Neuronal stem cell (in vitro differentiated cells): ENCODE measurements around the gene FKBP10.
A peak's percentile ranks its signal among the peaks of the same experiment; 100 is the strongest.

Experiments
- DNase-seq: peaks from one replicate; pipeline ENCODE4 v3.0.0-alpha.2; 2013; ENCODE audit warnings: low spot score
- H2AFZ ChIP-seq: one replicate; pipeline ENCODE4 v1.6.1; 2013; ENCODE audit warnings: mild to moderate bottlenecking, low read length, inconsistent platforms
- H2AK5ac ChIP-seq: 2 replicates; pipeline ENCODE4 v1.6.1; 2013; ENCODE audit warnings: low read depth, mild to moderate bottlenecking, inconsistent platforms, low read length, moderate library complexity, mixed read lengths
- H2BK120ac ChIP-seq: 2 replicates; pipeline ENCODE4 v1.6.1; 2013; ENCODE audit warnings: low read depth, mild to moderate bottlenecking, inconsistent platforms, low read length, moderate library complexity, mixed read lengths
- H2BK12ac ChIP-seq: one replicate; pipeline ENCODE4 v1.6.1; 2013; ENCODE audit warnings: low read length, inconsistent platforms
- H2BK15ac ChIP-seq: 2 replicates; pipeline ENCODE4 v1.6.1; 2013; ENCODE audit warnings: mild to moderate bottlenecking, low read length, inconsistent platforms, mixed read lengths
- H2BK5ac ChIP-seq: one replicate; pipeline ENCODE4 v1.6.1; 2013; ENCODE audit warnings: inconsistent platforms, mild to moderate bottlenecking, low read length, moderate library complexity
- H3K14ac ChIP-seq: one replicate; pipeline ENCODE4 v1.6.1; 2013; ENCODE audit warnings: low read length, inconsistent platforms
- H3K18ac ChIP-seq: 2 replicates; pipeline ENCODE4 v1.6.1; 2013; ENCODE audit warnings: low read length, inconsistent platforms
- H3K23ac ChIP-seq: 2 replicates; pipeline ENCODE4 v1.6.1; 2013; ENCODE audit warnings: low read depth, mild to moderate bottlenecking, mixed read lengths, low read length, inconsistent platforms; ENCODE audit not compliant: poor library complexity
- H3K27ac ChIP-seq: replicated peaks from 3 replicates; pipeline ENCODE4 v1.5.1; 2013; ENCODE audit warnings: low read length, inconsistent platforms
- H3K27me3 ChIP-seq, 3 experiments: 2 replicates each; pipeline ENCODE4 v1.6.1; 2013; ENCODE audit warnings: low read length in 3 of 3, mild to moderate bottlenecking in 2 of 3, inconsistent platforms in 1 of 3, low read depth in 1 of 3, mixed read lengths in 1 of 3, moderate library complexity in 1 of 3; ENCODE audit not compliant: control insufficient read depth in 3 of 3, insufficient read depth in 3 of 3
- H3K36me3 ChIP-seq, 2 donors: replicated peaks in 1 of 2; 2 replicates each; pipeline ENCODE4 v1.6.1; 2013; ENCODE audit warnings: low read length in 2 of 2; ENCODE audit not compliant: control insufficient read depth in 2 of 2, insufficient read depth in 2 of 2
- H3K4ac ChIP-seq: 2 replicates; pipeline ENCODE4 v1.6.1; 2013; ENCODE audit warnings: inconsistent platforms, mild to moderate bottlenecking, low read length, moderate library complexity
- H3K4me1 ChIP-seq, 2 donors: 1 replicate in 1 of 2; 2 replicates in 1 of 2; pipeline ENCODE4 v1.6.1; 2013; ENCODE audit warnings: low read length in 2 of 2, low read depth in 1 of 2; ENCODE audit not compliant: control insufficient read depth in 2 of 2, insufficient read depth in 1 of 2
- H3K4me2 ChIP-seq: one replicate; pipeline ENCODE4 v1.6.1; 2013; ENCODE audit warnings: mild to moderate bottlenecking, low read length, inconsistent platforms; ENCODE audit not compliant: insufficient read depth, poor library complexity, severe bottlenecking
- H3K4me3 ChIP-seq, 2 donors: 2 replicates each; pipeline ENCODE4 v1.5.1; 2013; ENCODE audit warnings: low read length in 2 of 2, mild to moderate bottlenecking in 2 of 2, inconsistent platforms in 1 of 2, moderate library complexity in 1 of 2
- H3K79me1 ChIP-seq: one replicate; pipeline ENCODE4 v1.6.1; 2013; ENCODE audit warnings: low read depth, mild to moderate bottlenecking, inconsistent platforms, low read length, moderate library complexity
- H3K9ac ChIP-seq: one replicate; pipeline ENCODE4 v1.6.1; 2013; ENCODE audit warnings: mild to moderate bottlenecking, low read depth, low read length, inconsistent platforms; ENCODE audit not compliant: poor library complexity
- H3K9me3 ChIP-seq, 2 donors: replicated peaks in 1 of 2; 2 replicates each; pipeline versions ENCODE3 to v1.6.1; 2013; ENCODE audit warnings: low read length in 2 of 2, mild to moderate bottlenecking in 2 of 2, inconsistent platforms in 1 of 2, low read depth in 1 of 2, mixed read lengths in 1 of 2, moderate library complexity in 1 of 2; ENCODE audit not compliant: control insufficient read depth in 2 of 2, insufficient read depth in 1 of 2
- H4K8ac ChIP-seq: one replicate; pipeline ENCODE4 v1.6.1; 2013; ENCODE audit warnings: low read depth, mild to moderate bottlenecking, inconsistent platforms, low read length, moderate library complexity
- H4K91ac ChIP-seq: one replicate; pipeline ENCODE4 v1.6.1; 2013; ENCODE audit warnings: low read length, low read depth, mild to moderate bottlenecking, inconsistent platforms; ENCODE audit not compliant: poor library complexity
- WGBS, 2 donors: extraction: QIAGEN DNeasy Blood & Tissue Kit; methylation state at CpG; one replicate each; pipeline ENCODE4 v1.1.7; 2013; ENCODE audit warnings: missing lambda C conversion rate in 2 of 2, mixed read lengths in 1 of 2; ENCODE audit not compliant: insufficient read length in 2 of 2, insufficient replicate concordance in 1 of 2; ENCODE audit errors: extremely low coverage in 2 of 2; 5-methylcytosine and 5-hydroxymethylcytosine counted together

FKBP10 gene

DNA sequence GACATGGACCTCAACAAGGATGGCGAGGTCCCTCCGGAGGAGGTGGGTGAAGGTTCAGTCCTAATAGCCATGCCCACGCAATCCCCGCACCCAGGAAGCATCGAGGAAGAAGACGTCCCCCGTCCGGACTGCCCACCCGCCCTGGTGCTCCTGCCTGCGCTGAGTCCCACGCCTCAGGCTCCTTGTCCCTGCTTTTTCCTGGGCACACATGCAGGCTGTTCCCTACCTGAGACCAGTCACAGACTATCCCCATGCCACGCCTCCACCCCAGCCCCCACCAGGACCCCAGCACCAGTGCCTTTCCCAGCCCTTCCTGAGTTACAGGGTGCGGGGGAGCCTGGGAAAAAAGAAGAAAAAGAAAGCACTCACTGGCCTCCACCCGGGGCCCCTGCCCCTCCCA is 9.0 kb downstream of the FKBP10 start:
- DNase-seq, result no peak
- H3K4me3 ChIP-seq, result no peak overlapping the region
- no peak overlapping the region for H3K23ac ChIP-seq
- no peak overlapping the region for H3K14ac ChIP-seq
- no peak overlapping the region for H3K9ac ChIP-seq
- no peak overlapping the region for H2BK120ac ChIP-seq
- peaks cover 28 to 78% of the 10 kb centered on the region in 2 donors for H3K36me3 ChIP-seq
- no peak overlapping the region for H3K18ac ChIP-seq
- H3K9me3 ChIP-seq, result peaks cover 0 to 3% of the 10 kb centered on the region in 2 donors
- H4K8ac ChIP-seq, result no peak overlapping the region
- H3K4ac ChIP-seq, result no peak overlapping the region
- no peak overlapping the region for H4K91ac ChIP-seq
- no CpG with 5 or more reads among the region's 14 CpGs for WGBS, 2 donors
- no peak overlapping the region for H2BK15ac ChIP-seq
- no peak overlapping the region for H2BK5ac ChIP-seq
- no peak overlapping the region for H3K4me2 ChIP-seq
- peaks cover 4% of the 10 kb centered on the region for H3K79me1 ChIP-seq
- H2AFZ ChIP-seq, result no peak overlapping the region
- no peak overlapping the region for H2BK12ac ChIP-seq
- H2AK5ac ChIP-seq, result no peak overlapping the region
- H3K27me3 ChIP-seq, result peaks cover 0 to 2% (median 0%) of the 10 kb centered on the region in 3 experiments
- H3K4me1 ChIP-seq, result peaks cover 3 to 32% of the 10 kb centered on the region in 2 donors
- H3K27ac ChIP-seq, result no peak overlapping the region

DNA sequence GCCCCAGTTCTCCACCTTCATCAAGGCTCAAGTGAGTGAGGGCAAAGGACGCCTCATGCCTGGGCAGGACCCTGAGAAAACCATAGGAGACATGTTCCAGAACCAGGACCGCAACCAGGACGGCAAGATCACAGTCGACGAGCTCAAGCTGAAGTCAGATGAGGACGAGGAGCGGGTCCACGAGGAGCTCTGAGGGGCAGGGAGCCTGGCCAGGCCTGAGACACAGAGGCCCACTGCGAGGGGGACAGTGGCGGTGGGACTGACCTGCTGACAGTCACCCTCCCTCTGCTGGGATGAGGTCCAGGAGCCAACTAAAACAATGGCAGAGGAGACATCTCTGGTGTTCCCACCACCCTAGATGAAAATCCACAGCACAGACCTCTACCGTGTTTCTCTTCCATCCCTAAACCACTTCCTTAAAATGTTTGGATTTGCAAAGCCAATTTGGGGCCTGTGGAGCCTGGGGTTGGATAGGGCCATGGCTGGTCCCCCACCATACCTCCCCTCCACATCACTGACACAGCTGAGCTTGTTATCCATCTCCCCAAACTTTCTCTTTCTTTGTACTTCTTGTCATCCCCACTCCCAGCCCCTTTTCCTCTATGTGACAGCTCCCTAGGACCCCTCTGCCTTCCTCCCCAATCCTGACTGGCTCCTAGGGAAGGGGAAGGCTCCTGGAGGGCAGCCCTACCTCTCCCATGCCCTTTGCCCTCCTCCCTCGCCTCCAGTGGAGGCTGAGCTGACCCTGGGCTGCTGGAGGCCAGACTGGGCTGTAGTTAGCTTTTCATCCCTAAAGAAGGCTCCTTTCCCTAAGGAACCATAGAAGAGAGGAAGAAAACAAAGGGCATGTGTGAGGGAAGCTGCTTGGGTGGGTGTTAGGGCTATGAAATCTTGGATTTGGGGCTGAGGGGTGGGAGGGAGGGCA is 9.7 kb downstream of the FKBP10 start:
- Histone ChIP-seq H3K4me2 (no peak overlapping the region), H2BK12ac (no peak overlapping the region), H3K27me3 (peaks cover 0 to 2% (median 0%) of the 10 kb centered on the region in 3 experiments), H4K91ac (no peak overlapping the region), H3K4me1 (peaks cover 3 to 31% of the 10 kb centered on the region in 2 donors), H3K79me1 (no peaks in the 10 kb centered on the region), H2AK5ac (peak overlapping the region; percentile 53), H3K27ac (peak overlapping the region; percentile 31), H4K8ac (peak overlapping the region; percentile 58), H3K18ac (peak overlapping the region; percentile 44), H3K4ac (no peak overlapping the region), H3K23ac (no peak overlapping the region), H3K4me3 (no peak overlapping the region), H3K36me3 (peaks cover 27 to 78% of the 10 kb centered on the region in 2 donors), H3K14ac (no peak overlapping the region), H2BK5ac (no peak overlapping the region), H2BK120ac (no peak overlapping the region), H3K9ac (no peak overlapping the region), H2AFZ (no peak overlapping the region), H3K9me3 (peaks cover 0 to 3% of the 10 kb centered on the region in 2 donors), H2BK15ac (no peak overlapping the region)
- DNase-seq, result no peak
- WGBS, 2 donors, result no CpG with 5 or more reads among the region's 12 CpGs

DNA sequence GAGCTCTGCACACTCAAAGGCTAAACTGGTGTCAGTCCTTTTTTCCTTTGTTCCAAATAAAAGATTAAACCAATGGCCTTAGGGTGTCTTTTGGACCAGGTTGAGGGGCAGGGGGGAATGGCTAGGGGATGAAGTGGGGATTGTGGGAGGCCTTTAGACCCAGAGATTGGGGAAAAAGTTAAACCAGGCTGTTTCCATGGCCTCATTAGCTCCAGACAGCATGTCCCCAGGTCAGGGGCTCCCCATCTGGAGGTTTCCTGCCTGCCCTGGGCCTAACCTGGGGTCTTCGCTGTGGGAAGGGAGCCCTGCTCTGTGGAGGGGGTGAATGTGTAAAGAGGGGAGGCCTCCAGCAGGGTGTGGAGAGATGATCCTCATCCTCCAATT is 10.3 kb downstream of the FKBP10 start:
- WGBS, 2 donors, result no CpG with 5 or more reads among the region's 1 CpG
- H2BK5ac ChIP-seq, result no peak overlapping the region
- no peak overlapping the region for H2BK15ac ChIP-seq
- no peak overlapping the region for H2AK5ac ChIP-seq
- no peak for DNase-seq
- no peak overlapping the region for H3K9ac ChIP-seq
- peaks cover 0 to 3% of the 10 kb centered on the region in 2 donors for H3K9me3 ChIP-seq
- no peaks in the 10 kb centered on the region for H3K79me1 ChIP-seq
- H3K18ac ChIP-seq, result no peak overlapping the region
- no peak overlapping the region for H3K4ac ChIP-seq
- no peak overlapping the region for H3K14ac ChIP-seq
- H2BK12ac ChIP-seq, result no peak overlapping the region
- H3K4me1 ChIP-seq, result peaks cover 3 to 31% of the 10 kb centered on the region in 2 donors
- H3K36me3 ChIP-seq, result peaks cover 29 to 79% of the 10 kb centered on the region in 2 donors
- no peak overlapping the region for H4K8ac ChIP-seq
- no peak overlapping the region for H3K27ac ChIP-seq
- no peak overlapping the region for H3K4me2 ChIP-seq
- H3K23ac ChIP-seq, result no peak overlapping the region
- no peak overlapping the region for H2AFZ ChIP-seq
- H3K27me3 ChIP-seq, result no peaks in the 10 kb centered on the region
- H3K4me3 ChIP-seq, result no peak overlapping the region
- no peak overlapping the region for H2BK120ac ChIP-seq
- no peak overlapping the region for H4K91ac ChIP-seq

DNA sequence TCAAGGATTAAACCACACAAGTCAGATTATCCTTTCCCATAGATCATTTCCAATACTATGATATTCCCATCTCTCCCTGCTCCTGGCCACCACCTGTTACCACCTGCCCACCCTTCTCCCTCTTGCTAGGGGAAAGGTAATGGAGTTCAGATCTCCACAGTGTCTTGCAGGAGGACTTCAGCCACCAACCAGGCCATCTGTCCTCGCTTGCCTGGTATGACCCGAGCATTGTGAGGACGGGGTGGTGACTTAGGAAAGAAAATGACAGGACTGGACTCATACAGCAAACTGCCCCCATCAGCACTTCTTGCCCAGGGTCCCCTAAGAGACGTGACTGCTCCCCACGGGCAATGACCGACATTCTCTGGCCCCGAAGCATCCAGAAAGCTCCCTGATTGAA is 10.8 kb downstream of the FKBP10 start:
- H2BK5ac ChIP-seq, result no peak overlapping the region
- no peak overlapping the region for H3K18ac ChIP-seq
- H2BK15ac ChIP-seq, result no peak overlapping the region
- H4K8ac ChIP-seq, result no peak overlapping the region
- no peak overlapping the region for H3K4me3 ChIP-seq
- no peak overlapping the region for H4K91ac ChIP-seq
- no peaks in the 10 kb centered on the region for H3K9me3 ChIP-seq
- H2AK5ac ChIP-seq, result no peak overlapping the region
- H2BK12ac ChIP-seq, result no peak overlapping the region
- H3K4me1 ChIP-seq, result peaks cover 3 to 29% of the 10 kb centered on the region in 2 donors
- H2AFZ ChIP-seq, result no peak overlapping the region
- H3K27ac ChIP-seq, result no peak overlapping the region
- H3K4ac ChIP-seq, result no peak overlapping the region
- H3K9ac ChIP-seq, result no peak overlapping the region
- no CpG with 5 or more reads among the region's 7 CpGs for WGBS, 2 donors
- H3K79me1 ChIP-seq, result no peaks in the 10 kb centered on the region
- H3K4me2 ChIP-seq, result no peak overlapping the region
- DNase-seq, result no peak
- no peak overlapping the region for H2BK120ac ChIP-seq
- no peak overlapping the region for H3K23ac ChIP-seq
- H3K14ac ChIP-seq, result no peak overlapping the region
- peaks cover 26 to 80% of the 10 kb centered on the region in 2 donors for H3K36me3 ChIP-seq
- H3K27me3 ChIP-seq, result no peaks in the 10 kb centered on the region
